ENCODE measurements around the gene CLCA4. TPM values are rescaled to one million over a fixed set of nuclear protein-coding genes. Genes with fewer than 3 reads are reported as not detected.

The CLCA4 gene
- total RNA-seq, 1 experiment from 2014 or later, result not detected

GRCh38 chr1:86542631-86543030 lies 4.2 kb upstream of the CLCA4 start:
- Histone ChIP-seq H3K4me3 (ENCODE audit: low read depth, low read length, poor library complexity, severe bottlenecking) (no peak overlapping the region), H3K9me3 (ENCODE audit: low read depth, low read length, poor library complexity, severe bottlenecking) (no peaks in the 10 kb centered on the region), H3K4me1 (ENCODE audit: insufficient read depth, low read length, poor library complexity, severe bottlenecking) (no peaks in the 10 kb centered on the region), H3K36me3 (ENCODE audit: insufficient read depth, low read length, poor library complexity, severe bottlenecking) (no peaks in the 10 kb centered on the region), H3K27ac (ENCODE audit: low read depth, low read length, poor library complexity, severe bottlenecking) (no peak overlapping the region), H3K27me3 (replicated peaks; ENCODE audit: insufficient read depth, low read depth, low read length, poor library complexity) (no peaks in the 10 kb centered on the region)
- POLR2A ChIA-PET (ENCODE audit: low non-redundant PET), result no interaction called here
- CTCF ChIA-PET, result no interaction called here
- no TSS peak for BruUV-seq (replicated peaks)
- no peak for DNase-seq (ENCODE audit: low spot score)
- intact Hi-C loops (cut with micrococcal nuclease; ENCODE audit: unreplicated experiment), result no loop called here
- no peak for TF ChIP-seq CTCF (conservative IDR thresholded peaks at IDR 0.05; ENCODE audit: low read depth, low read length)
- TF ChIP-seq EZH2 (IDR thresholded peaks at IDR 0.05; ENCODE audit: borderline replicate concordance, low read depth, low read length, poor library complexity, severe bottlenecking), result no peak

GRCh38 chr1:86548839-86549238 lies 2.0 kb downstream of the CLCA4 start:
- intact Hi-C loops (cut with micrococcal nuclease; ENCODE audit: unreplicated experiment), result no loop called here
- no TSS peak for BruUV-seq (replicated peaks)

GRCh38 chr1:86551305-86551704 lies 4.4 kb downstream of the CLCA4 start:
- Histone ChIP-seq H3K27me3 (replicated peaks; ENCODE audit: insufficient read depth, low read depth, low read length, poor library complexity) (no peaks in the 10 kb centered on the region), H3K4me1 (ENCODE audit: insufficient read depth, low read length, poor library complexity, severe bottlenecking) (no peaks in the 10 kb centered on the region), H3K9me3 (ENCODE audit: low read depth, low read length, poor library complexity, severe bottlenecking) (no peaks in the 10 kb centered on the region), H3K36me3 (ENCODE audit: insufficient read depth, low read length, poor library complexity, severe bottlenecking) (no peaks in the 10 kb centered on the region), H3K27ac (ENCODE audit: low read depth, low read length, poor library complexity, severe bottlenecking) (no peak overlapping the region), H3K4me3 (ENCODE audit: low read depth, low read length, poor library complexity, severe bottlenecking) (no peak overlapping the region)
- intact Hi-C loops (cut with micrococcal nuclease; ENCODE audit: unreplicated experiment), result no loop called here
- POLR2A ChIA-PET (ENCODE audit: low non-redundant PET), result no interaction called here
- no peak for DNase-seq (ENCODE audit: low spot score)
- TF ChIP-seq EZH2 (IDR thresholded peaks at IDR 0.05; ENCODE audit: borderline replicate concordance, low read depth, low read length, poor library complexity, severe bottlenecking), result no peak
- no peak for TF ChIP-seq CTCF (conservative IDR thresholded peaks at IDR 0.05; ENCODE audit: low read depth, low read length)
- CTCF ChIA-PET, result no interaction called here
- no TSS peak for BruUV-seq (replicated peaks)

More at GRCh38 chr1:86548839-86549238, 2.0 kb downstream of the CLCA4 start:
- H3K4me3 ChIP-seq (ENCODE audit: low read depth, low read length, poor library complexity, severe bottlenecking), result no peak overlapping the region
- DNase-seq (ENCODE audit: low spot score), result no peak
- no peaks in the 10 kb centered on the region for H3K36me3 ChIP-seq (ENCODE audit: insufficient read depth, low read length, poor library complexity, severe bottlenecking)
- TF ChIP-seq CTCF (conservative IDR thresholded peaks at IDR 0.05; ENCODE audit: low read depth, low read length) (no peak), EZH2 (IDR thresholded peaks at IDR 0.05; ENCODE audit: borderline replicate concordance, low read depth, low read length, poor library complexity, severe bottlenecking) (no peak)
- ChIA-PET CTCF (no interaction called here), POLR2A (ENCODE audit: low non-redundant PET) (no interaction called here)
- no peaks in the 10 kb centered on the region for H3K9me3 ChIP-seq (ENCODE audit: low read depth, low read length, poor library complexity, severe bottlenecking)
- H3K27me3 ChIP-seq (replicated peaks; ENCODE audit: insufficient read depth, low read depth, low read length, poor library complexity), result no peaks in the 10 kb centered on the region
- H3K27ac ChIP-seq (ENCODE audit: low read depth, low read length, poor library complexity, severe bottlenecking), result no peak overlapping the region
- no peaks in the 10 kb centered on the region for H3K4me1 ChIP-seq (ENCODE audit: insufficient read depth, low read length, poor library complexity, severe bottlenecking)

All from A673 (cell line).